ENCODE data around the gene SGMS1.
A peak's percentile ranks its signal among the peaks of the same experiment; 100 is the strongest.
"Not testable (repeated sequence)": the region's sequence is repeated elsewhere in the genome, so short reads cannot be mapped to it uniquely, and the experiment has no call there.

Gene SGMS1

DNA sequence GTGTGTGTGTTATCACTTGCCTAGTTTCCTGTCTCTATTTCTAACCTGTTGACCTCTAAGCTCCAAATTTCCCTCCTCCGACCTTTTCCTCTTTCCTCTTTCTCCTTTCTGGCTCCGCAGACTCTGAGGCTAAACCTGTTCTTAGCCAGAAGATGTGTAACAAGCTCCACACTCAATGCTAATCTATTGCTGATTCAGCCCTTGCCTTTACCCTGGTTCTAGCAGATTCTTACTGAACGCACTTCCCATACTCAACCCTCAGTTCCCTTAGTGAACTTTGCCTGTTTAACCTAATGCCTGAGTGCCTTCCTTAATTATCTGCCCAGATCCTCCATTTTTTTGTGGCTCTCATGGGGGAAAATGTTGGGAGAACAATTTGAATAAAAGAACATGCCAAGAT, 30.0 kb upstream of the SGMS1 start:
- in situ Hi-C loops (cut with MboI; ENCODE audit: low sequenced_read_pairs, unreplicated experiment): no loop called here
- no peak for DNase-seq (ENCODE audit: low spot score)
- TF ChIP-seq, protein P1, sequence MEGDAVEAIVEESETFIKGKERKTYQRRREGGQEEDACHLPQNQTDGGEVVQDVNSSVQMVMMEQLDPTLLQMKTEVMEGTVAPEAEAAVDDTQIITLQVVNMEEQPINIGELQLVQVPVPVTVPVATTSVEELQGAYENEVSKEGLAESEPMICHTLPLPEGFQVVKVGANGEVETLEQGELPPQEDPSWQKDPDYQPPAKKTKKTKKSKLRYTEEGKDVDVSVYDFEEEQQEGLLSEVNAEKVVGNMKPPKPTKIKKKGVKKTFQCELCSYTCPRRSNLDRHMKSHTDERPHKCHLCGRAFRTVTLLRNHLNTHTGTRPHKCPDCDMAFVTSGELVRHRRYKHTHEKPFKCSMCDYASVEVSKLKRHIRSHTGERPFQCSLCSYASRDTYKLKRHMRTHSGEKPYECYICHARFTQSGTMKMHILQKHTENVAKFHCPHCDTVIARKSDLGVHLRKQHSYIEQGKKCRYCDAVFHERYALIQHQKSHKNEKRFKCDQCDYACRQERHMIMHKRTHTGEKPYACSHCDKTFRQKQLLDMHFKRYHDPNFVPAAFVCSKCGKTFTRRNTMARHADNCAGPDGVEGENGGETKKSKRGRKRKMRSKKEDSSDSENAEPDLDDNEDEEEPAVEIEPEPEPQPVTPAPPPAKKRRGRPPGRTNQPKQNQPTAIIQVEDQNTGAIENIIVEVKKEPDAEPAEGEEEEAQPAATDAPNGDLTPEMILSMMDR (IDR thresholded peaks at IDR 0.05; ENCODE audit: borderline replicate concordance, control extremely low read depth, extremely low read depth, insufficient read depth, missing control alignments): no peak

DNA sequence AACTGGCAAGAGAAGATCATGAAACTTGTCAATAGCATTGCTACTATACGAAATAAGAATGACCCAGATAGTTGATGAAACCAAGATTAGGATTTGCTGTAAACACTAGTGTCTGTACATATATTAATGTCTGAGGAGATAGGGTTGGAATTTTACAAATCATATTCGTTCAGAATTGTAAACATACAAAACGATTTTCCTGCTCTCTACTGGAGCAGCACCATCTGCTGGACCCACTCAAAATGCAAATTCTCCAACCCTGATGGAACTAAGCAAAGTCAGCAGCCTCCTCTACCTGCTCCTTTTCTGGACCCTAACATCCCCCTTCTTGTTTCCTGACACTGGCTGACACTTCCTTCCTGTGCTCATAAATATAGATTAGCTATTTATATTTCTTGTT, 29.4 kb upstream of the SGMS1 start:
- in situ Hi-C loops (cut with MboI; ENCODE audit: low sequenced_read_pairs, unreplicated experiment): no loop called here
- peak; percentile 17 for DNase-seq (ENCODE audit: low spot score)
- TF ChIP-seq, protein P1 (IDR thresholded peaks at IDR 0.05; ENCODE audit: borderline replicate concordance, control extremely low read depth, extremely low read depth, insufficient read depth, missing control alignments): peak; percentile 48

DNA sequence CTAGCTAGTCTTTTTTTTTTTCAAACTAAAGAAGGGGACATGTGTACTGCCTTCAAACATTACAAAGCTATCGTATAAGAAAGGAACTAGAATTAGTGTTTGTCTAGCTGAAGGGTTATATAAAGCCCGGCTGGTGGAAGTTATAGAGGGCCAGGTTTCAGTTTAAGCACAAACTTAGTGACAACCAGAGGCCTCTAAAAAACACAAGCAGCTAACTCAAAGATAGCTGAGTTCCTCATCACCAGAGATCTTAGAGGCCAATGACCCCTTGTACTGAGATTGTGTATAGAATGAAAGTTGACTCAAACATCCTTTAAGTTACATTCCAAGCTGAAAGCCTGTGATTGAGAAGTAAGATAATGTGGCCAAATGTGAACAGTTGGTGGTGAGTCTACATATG, 28.1 kb upstream of the SGMS1 start:
- in situ Hi-C loops (cut with MboI; ENCODE audit: low sequenced_read_pairs, unreplicated experiment): no loop called here
- TF ChIP-seq, protein P1 (IDR thresholded peaks at IDR 0.05; ENCODE audit: borderline replicate concordance, control extremely low read depth, extremely low read depth, insufficient read depth, missing control alignments): no peak
- DNase-seq (ENCODE audit: low spot score): no peak

DNA sequence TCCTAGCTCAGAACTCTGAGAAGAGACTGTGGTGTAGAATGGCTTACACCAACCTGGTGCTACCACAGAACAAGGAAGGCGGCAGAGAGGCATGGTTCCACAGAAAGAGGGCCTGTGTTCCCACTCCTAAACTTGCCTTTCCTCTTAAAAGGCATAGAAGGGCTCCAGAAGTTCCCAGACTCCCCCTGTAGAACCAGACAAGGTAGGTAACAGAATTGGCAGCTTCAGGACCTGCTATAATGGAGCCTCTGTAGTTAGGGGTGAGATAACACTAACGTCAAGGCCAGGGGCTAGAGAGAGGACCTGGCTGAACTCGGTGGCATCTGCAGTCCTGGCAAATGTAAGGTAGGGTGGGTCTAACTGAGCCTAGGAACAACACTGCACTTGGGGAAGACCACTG, 26.7 kb upstream of the SGMS1 start:
- TF ChIP-seq, protein P1 (IDR thresholded peaks at IDR 0.05; ENCODE audit: borderline replicate concordance, control extremely low read depth, extremely low read depth, insufficient read depth, missing control alignments): no peak
- no peak for DNase-seq (ENCODE audit: low spot score)
- in situ Hi-C loops (cut with MboI; ENCODE audit: low sequenced_read_pairs, unreplicated experiment): no loop called here

DNA sequence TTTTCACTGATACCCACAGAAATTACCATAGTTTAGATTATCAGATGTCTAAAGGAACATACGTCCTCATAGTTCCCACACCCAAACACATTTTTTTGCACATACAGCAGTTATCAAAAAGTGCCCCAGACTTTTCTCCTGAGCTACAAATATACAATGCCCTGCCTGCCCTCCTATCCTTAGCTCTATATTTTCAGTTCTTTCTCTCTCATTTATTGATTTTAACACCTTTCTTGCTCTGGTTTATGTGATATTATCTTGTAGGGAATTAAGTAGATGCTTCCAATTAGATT, 25.1 kb upstream of the SGMS1 start:
- in situ Hi-C loops (cut with MboI; ENCODE audit: low sequenced_read_pairs, unreplicated experiment): no loop called here
- no peak for DNase-seq (ENCODE audit: low spot score)
- TF ChIP-seq, protein P1 (IDR thresholded peaks at IDR 0.05; ENCODE audit: borderline replicate concordance, control extremely low read depth, extremely low read depth, insufficient read depth, missing control alignments): no peak

DNA sequence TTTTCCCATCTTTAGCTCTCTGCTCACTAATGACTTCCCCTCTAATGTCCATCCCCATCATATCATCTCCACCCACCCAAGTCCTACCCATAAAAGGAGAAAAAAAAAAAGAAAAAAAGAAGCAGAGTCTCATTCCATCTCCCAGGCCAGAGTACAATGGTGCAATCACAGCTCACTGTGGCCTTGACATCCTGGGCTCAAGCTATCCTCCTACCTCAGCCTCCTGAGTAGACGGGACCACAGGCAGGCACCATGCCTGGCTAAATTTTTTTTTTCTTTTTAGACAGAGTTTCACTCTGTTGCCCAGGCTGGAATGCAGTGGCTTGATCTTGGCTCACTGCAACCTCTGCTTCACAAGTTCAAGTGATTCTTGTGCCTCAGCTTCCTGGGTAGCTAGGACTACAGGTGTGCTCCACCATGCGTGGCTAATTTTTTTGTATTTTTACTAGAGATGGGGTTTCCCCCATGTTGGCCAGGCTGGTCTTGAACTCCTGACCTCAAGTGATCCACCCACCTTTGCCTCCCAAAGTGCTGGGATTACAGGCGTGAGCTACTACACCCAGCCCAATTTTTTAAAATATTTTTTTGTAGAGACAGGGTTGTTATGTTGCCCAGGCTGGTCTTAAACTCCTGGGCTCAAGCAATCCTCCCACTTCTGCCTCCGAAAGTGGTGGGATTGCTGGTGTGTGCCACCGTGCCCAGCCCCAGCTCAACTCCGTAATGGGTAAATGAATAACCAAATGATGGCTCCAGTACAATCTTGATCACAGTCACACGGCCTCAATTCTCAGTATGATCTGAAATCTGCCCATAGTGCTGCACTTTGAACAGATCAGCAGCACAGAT, 24.6 kb upstream of the SGMS1 start:
- TF ChIP-seq, protein P1 (IDR thresholded peaks at IDR 0.05; ENCODE audit: borderline replicate concordance, control extremely low read depth, extremely low read depth, insufficient read depth, missing control alignments): no peak
- in situ Hi-C loops (cut with MboI; ENCODE audit: low sequenced_read_pairs, unreplicated experiment): no loop called here
- DNase-seq (ENCODE audit: low spot score): no peak

DNA sequence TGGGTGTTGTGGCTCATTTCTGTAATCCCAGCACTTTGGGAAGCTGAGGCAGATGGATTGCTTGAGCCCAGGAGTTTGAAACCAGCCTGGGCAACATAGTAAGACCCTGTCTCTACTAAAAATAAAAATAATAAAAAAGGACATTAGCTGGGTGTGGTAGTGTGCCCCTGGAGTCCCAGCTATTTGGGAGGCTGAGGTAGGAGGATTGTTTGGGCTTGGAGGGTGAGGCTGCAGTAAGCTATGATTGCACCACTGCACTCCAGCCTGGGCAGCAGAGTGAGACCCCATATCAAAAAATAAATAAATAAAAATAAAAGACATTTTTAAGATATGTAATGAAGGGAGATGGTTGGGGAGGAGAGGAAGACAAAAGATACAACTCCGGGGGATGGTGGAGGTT, 23.6 kb upstream of the SGMS1 start:
- DNase-seq (ENCODE audit: low spot score); in situ Hi-C loops (cut with MboI; ENCODE audit: low sequenced_read_pairs, unreplicated experiment): not testable (repeated sequence)

Measured in GM13976 (cell line).